Subcutaneous adipose tissue (tissue), 4 donors: Measurements from ENCODE around the gene CRIP3. TPM values are rescaled to one million over a fixed set of nuclear protein-coding genes. Genes with fewer than 3 reads are reported as not detected.

Source experiments
- CTCF ChIP-seq: fragments of 450-650 bp; IDR thresholded peaks from one replicate; pipeline ENCODE4 v1.5.1; 2016; ENCODE audit warnings: low read depth, mild to moderate bottlenecking, control low read depth, antibody characterized with exemption, moderate library complexity
- total RNA-seq, 4 donors: library from RNA; depleted of rRNA; stranded (reverse); fragments of >200 nt; gene quantifications; one replicate each; pipeline ENCODE4 v1.1.0, GENCODE V29; 2016

CRIP3 gene
- total RNA-seq, 4 donors from 2014 or later = 0.88 to 2.0 TPM; not detected in 2

DNA sequence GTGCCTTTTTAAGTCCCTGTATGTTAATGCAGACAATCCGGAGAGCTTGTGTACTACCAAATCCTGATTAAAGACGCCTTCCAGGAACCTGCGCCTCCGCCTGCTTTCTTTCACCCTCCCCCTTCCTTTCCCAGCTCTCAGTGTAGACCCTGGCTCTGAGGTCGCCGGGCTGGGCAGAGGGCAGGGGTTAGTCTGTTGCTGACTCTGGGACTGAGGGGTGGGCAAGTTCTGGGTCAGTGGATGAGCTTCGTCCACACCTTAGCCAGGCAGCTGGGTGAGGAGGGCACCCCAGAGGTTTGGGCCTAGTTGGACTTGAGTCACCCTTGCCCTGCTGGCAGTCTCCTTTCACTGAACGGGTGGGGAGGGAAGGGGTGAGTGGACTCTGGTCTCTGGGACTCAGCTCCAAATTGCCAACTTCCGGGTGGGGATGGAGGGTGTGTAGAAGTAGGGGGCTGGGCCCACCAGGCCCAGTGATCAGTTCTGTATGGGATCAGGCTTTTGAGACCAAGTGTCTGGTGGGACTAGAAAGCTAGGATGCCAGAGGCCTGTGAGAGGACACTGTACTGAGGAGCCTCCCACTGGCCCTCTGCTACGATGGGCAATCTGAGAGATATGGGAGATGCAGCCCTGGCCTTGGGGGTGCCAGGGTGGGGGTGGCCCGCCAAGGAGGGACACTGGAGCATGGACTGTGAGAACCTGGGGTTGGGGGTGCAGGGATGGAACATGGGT lies 31.9 kb downstream of the CRIP3 start:
- no peak for TF ChIP-seq CTCF

GRCh38 chr6:43275801-43276576 lies 32.6 kb downstream of the CRIP3 start:
- TF ChIP-seq CTCF = no peak

- no peak for TF ChIP-seq CTCF
Observed at GRCh38 chr6:43274916-43275597, 33.6 kb downstream of the CRIP3 start.

- TF ChIP-seq CTCF = no peak
Observed at GRCh38 chr6:43274127-43274915, 34.3 kb downstream of the CRIP3 start.

GRCh38 chr6:43273707-43274106 lies 34.9 kb downstream of the CRIP3 start:
- TF ChIP-seq CTCF = no peak

GRCh38 chr6:43271944-43272343 lies 36.7 kb downstream of the CRIP3 start:
- TF ChIP-seq CTCF = no peak
